GDM1 (cell line): ENCODE results near the gene LRRN4CL.

Experiments
- DNase-seq: peaks from one replicate; lab custom pipeline; 2025; lab: John Stamatoyannopoulos, UW

The LRRN4CL gene

DNA sequence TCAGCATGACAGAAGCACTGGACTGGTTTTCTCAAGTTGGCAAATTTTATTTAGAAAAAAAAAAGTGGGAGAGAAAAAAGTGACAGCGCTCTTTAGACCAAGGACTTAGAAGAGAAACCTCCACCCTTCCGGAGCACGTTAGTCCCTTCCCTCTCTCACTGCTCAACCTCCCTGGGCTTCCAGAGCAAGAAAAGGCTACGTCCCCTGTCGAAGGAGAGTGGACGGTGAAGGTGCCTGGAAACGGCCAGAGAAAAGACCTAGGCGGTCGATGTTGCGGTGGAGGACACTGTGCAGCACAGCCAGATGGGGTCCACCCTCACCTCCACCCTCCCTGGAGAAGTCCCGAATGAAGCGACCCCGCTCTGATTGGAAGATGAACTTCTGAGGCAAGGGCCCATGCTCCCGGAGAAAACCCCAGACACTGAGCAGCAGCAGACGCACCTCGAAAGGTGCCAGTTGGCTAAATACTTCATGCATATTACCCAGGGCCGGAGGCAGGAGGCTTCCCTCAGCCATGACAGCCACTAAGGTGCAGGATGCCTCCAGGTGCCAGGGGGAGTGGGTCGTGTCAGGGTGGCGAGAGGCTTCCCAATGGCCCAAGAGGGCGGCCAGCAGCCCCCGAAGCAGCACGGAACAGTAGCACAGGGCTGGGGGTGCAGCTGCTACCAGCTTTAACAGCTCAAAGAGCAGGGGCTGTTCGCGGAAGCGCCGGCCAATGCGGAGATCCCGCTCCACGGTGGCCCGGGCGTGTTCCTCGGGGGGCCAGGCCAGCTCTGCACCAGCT lies 42.3 kb downstream of the LRRN4CL start:
- DNase-seq, result no peak

DNA sequence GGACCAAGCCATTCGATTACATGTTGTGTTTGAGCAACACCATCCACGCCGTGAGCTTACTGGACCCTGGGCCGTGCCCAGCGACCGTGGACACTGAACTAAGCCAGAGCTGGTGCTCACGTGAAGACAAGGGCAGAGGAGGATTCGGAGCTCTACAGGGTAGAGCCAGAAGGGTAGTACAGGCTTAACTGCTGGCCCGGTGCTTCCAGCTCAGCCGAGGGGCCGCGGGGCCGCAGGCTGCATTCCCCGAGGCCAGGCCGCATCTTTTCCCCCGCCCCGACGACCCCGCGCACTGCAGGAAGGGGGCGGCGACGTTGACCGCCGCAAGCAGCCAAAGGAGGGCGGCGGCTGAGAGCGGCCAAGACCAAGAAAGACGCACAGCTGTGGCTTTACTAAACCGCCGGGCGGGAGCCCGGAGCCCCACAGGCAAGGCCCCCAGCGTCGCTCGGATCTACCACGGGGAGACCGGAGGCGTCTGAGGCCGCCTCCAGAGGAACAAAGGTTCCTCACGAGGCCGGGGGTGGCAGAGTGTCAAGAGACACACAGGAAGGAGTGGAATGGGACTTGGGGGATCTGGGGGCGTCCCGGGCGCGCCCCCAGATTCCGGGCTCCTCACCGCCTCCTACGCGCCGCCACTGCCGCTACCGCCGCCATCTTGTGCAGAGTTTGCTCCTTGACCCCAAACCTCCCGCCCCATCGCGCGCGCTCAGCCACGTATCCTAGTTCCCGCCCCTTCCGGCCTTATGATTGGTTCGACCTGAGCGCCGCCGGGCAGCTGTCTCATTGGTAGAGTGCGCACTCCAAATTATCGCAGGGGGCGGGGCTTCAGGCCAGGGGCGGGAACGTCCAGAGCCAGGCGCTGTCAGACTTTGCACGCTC lies 43.1 kb downstream of the LRRN4CL start, which contains the start of gene GANAB:
Gene GANAB (minus strand): TSS at position 668 of the 879 bp plus-strand sequence. CDS start 14 bp downstream, at position 654.
- DNase-seq, result peak; percentile 93

DNA sequence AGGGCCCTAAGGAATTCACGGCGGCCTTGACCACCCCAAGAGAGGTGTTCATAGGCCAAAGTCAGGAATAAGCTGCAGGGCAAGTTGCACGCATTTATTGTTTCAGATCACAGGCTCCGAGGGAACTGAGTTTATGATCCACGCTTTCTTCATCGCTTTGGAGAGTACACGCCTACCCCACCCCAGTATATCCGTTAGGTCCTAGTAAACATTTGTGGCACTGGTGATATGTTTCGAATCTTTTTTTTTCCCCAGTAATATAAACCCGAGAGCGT lies 43.7 kb downstream of the LRRN4CL start:
- no peak for DNase-seq

DNA sequence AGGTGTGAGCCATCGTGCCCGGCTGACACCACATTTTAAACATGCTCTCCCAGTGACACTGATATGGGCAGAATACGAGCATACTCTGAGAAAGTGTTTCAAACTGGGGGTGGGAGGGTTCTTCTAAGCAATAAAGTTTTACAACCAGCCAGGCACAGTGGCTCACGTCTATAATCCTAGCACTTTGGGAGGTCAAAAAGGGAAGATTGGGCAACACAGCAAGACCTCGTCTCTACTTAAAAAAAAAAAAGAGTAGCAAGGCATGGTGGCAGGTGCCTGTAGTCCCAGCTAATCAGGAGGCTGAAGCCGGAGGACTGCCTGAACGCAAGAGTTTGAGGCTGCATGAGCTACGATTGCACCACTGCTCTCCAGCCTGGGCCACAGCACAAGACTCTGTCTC lies 45.1 kb downstream of the LRRN4CL start:
- DNase-seq, result no peak
